Rectal smooth muscle tissue (tissue), 1 donor: Measurements from ENCODE around the gene LRRC8A.

ENCODE experiments used
- H3K27ac ChIP-seq: one replicate; pipeline ENCODE4 v1.7.0; 2013; ENCODE audit warnings: low read depth, low read length, inconsistent platforms
- H3K27me3 ChIP-seq: one replicate; pipeline ENCODE4 v1.7.0; 2013; ENCODE audit warnings: low read length; ENCODE audit not compliant: control insufficient read depth, insufficient read depth
- H3K36me3 ChIP-seq: one replicate; pipeline ENCODE4 v1.7.0; 2013; ENCODE audit warnings: low read length; ENCODE audit not compliant: control insufficient read depth, insufficient read depth
- H3K4me1 ChIP-seq: one replicate; pipeline ENCODE4 v1.7.0; 2013; ENCODE audit warnings: low read length; ENCODE audit not compliant: control insufficient read depth, insufficient read depth
- H3K4me3 ChIP-seq: one replicate; pipeline ENCODE4 v1.7.0; 2013; ENCODE audit warnings: low read length
- H3K9ac ChIP-seq: one replicate; pipeline ENCODE4 v1.7.0; 2013; ENCODE audit warnings: low read length

LRRC8A gene

GRCh38 chr9:128920381-128921058 lies 38.6 kb downstream of the LRRC8A start, which contains the start of gene PHYHD1:
Gene PHYHD1, plus strand, starts transcription at chr9:128920982. Its CDS starts 1,342 bp downstream, at chr9:128922324.
- Histone ChIP-seq H3K27ac (peak within 1 kb of the TSS; percentile 77), H3K4me1 (peaks cover 22% of the 10 kb centered on the region), H3K9ac (peak within 1 kb of the TSS; percentile 49), H3K27me3 (no peaks in the 10 kb centered on the region), H3K4me3 (peak within 1 kb of the TSS; percentile 59), H3K36me3 (peaks cover 11% of the 10 kb centered on the region)

GRCh38 chr9:128921881-128922763 lies 40.2 kb downstream of the LRRC8A start:
- H3K27ac ChIP-seq = peak overlapping the region; percentile 77
- H3K9ac ChIP-seq = peak overlapping the region; percentile 49
- H3K4me3 ChIP-seq = peak overlapping the region; percentile 59
- H3K4me1 ChIP-seq = peaks cover 13% of the 10 kb centered on the region
- peaks cover 6% of the 10 kb centered on the region for H3K36me3 ChIP-seq
- H3K27me3 ChIP-seq = no peaks in the 10 kb centered on the region

- Histone ChIP-seq H3K36me3 (no peaks in the 10 kb centered on the region), H3K4me3 (no peak overlapping the region), H3K27me3 (no peaks in the 10 kb centered on the region), H3K27ac (no peak overlapping the region), H3K9ac (no peak overlapping the region), H3K4me1 (peaks cover 11% of the 10 kb centered on the region)
Measured at GRCh38 chr9:128923493-128923883, 41.6 kb downstream of the LRRC8A start.

- H3K27me3 ChIP-seq = no peaks in the 10 kb centered on the region
- H3K4me3 ChIP-seq = no peak overlapping the region
- no peaks in the 10 kb centered on the region for H3K36me3 ChIP-seq
- no peaks in the 10 kb centered on the region for H3K4me1 ChIP-seq
- H3K27ac ChIP-seq = no peak overlapping the region
- no peak overlapping the region for H3K9ac ChIP-seq
Measured at GRCh38 chr9:128927731-128928411, 45.9 kb downstream of the LRRC8A start.

GRCh38 chr9:128928624-128929023 lies 46.7 kb downstream of the LRRC8A start:
- Histone ChIP-seq H3K4me1 (no peaks in the 10 kb centered on the region), H3K27ac (no peak overlapping the region), H3K36me3 (no peaks in the 10 kb centered on the region), H3K4me3 (no peak overlapping the region), H3K9ac (no peak overlapping the region), H3K27me3 (no peaks in the 10 kb centered on the region)

GRCh38 chr9:128929560-128929959 lies 47.6 kb downstream of the LRRC8A start:
- Histone ChIP-seq H3K9ac (no peak overlapping the region), H3K27me3 (no peaks in the 10 kb centered on the region), H3K4me1 (no peaks in the 10 kb centered on the region), H3K27ac (no peak overlapping the region), H3K36me3 (no peaks in the 10 kb centered on the region), H3K4me3 (no peak overlapping the region)

- H3K27ac ChIP-seq = no peak overlapping the region
- no peaks in the 10 kb centered on the region for H3K27me3 ChIP-seq
- H3K4me3 ChIP-seq = no peak overlapping the region
- H3K9ac ChIP-seq = no peak overlapping the region
- no peaks in the 10 kb centered on the region for H3K4me1 ChIP-seq
- H3K36me3 ChIP-seq = no peaks in the 10 kb centered on the region
Measured at GRCh38 chr9:128933731-128934130, 51.8 kb downstream of the LRRC8A start.

GRCh38 chr9:128936171-128936865 lies 54.4 kb downstream of the LRRC8A start:
- H3K4me3 ChIP-seq = no peak overlapping the region
- no peaks in the 10 kb centered on the region for H3K36me3 ChIP-seq
- H3K27ac ChIP-seq = no peak overlapping the region
- peaks cover 2% of the 10 kb centered on the region for H3K4me1 ChIP-seq
- H3K27me3 ChIP-seq = no peaks in the 10 kb centered on the region
- no peak overlapping the region for H3K9ac ChIP-seq

- Histone ChIP-seq H3K27me3 (no peaks in the 10 kb centered on the region), H3K9ac (no peak overlapping the region), H3K36me3 (no peaks in the 10 kb centered on the region), H3K4me3 (no peak overlapping the region), H3K4me1 (peaks cover 2% of the 10 kb centered on the region), H3K27ac (no peak overlapping the region)
Measured at GRCh38 chr9:128937310-128938165, 55.6 kb downstream of the LRRC8A start.

- Histone ChIP-seq H3K4me1 (peaks cover 2% of the 10 kb centered on the region), H3K27ac (no peak overlapping the region), H3K27me3 (no peaks in the 10 kb centered on the region), H3K36me3 (no peaks in the 10 kb centered on the region), H3K4me3 (no peak overlapping the region), H3K9ac (no peak overlapping the region)
Measured at GRCh38 chr9:128940271-128940921, 58.5 kb downstream of the LRRC8A start.
